RWPE1 (cell line): ENCODE results near the gene ATG2A.
A peak's percentile ranks its signal among the peaks of the same experiment; 100 is the strongest.

Experiments
- CTCF ChIA-PET: fragments of 350-600 bp; sonication (Branson Sonifier 250); formaldehyde crosslinking; extraction: SDS; loops from one replicate; lab custom pipeline; 2021; lab: Yijun Ruan, JAX
- POLR2A ChIA-PET: fragments of 400-600 bp; formaldehyde crosslinking; extraction: SDS; loops from one replicate; lab custom pipeline; 2020; ENCODE audit warnings: antibody characterized with exemption; ENCODE audit not compliant: low non-redundant PET; lab: Yijun Ruan, JAX
- DNase-seq: peaks from one replicate; pipeline ENCODE4 v3.0.0; 2012; ENCODE audit warnings: low spot score
- H3K27ac ChIP-seq: fragments of 450-650 bp; 2 replicates; pipeline ENCODE4 v1.5.1; 2017
- CTCF ChIP-seq: fragments of 450-650 bp; conservative IDR thresholded peaks from 2 replicates; pipeline ENCODE4 v1.5.1; 2017; ENCODE audit warnings: low read depth, mild to moderate bottlenecking

ATG2A gene

DNA sequence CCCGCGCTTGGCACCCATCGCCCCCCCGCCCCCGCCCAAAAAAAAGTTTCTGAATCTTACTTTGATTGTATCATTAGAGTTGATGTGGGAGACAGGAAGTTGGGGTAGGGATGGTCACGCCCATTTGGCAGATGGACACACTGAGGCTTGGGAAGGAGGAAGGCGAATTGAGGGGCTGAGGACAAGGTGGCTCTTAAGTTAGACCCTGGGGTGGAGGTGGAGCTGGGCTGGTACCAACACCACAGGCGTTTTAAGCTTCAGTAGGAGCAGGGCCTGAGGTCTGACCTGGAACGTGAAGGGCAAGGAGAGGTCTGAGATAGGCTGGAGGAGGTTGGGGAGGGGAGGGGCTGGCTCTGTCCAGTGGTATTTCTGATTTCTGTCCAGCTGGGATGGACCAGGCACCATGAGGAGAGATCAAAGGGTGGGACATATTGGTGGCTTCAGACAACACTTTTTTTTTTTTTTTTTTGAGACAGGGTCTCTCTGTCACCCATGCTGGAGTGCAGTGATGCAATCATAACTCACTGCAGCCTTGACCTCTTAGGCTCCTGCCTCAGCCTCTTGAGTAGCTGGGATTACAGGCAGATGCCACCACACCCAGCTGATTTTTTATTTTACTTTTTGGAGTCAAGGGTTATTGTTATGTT, 71.8 kb downstream of the ATG2A start:
- ChIA-PET CTCF (interaction anchor here (0.7 to 5.5 kb wide), 4 partner anchors 33 to 1614 kb away, joined by 3 to 39 read pairs (median 8); partner anchors contain the start of gene ARL2), POLR2A (interaction anchor here (0.6 to 1.3 kb wide), 2 partner anchors 66 to 257 kb away, joined by 3 read pairs; no protein-coding TSS in a partner anchor)
- DNase-seq, result no peak
- H3K27ac ChIP-seq, result peak overlapping the region; percentile 99
- TF ChIP-seq CTCF, result no peak
